ENCODE results near the gene LCOR. TPM values are rescaled to one million over a fixed set of nuclear protein-coding genes. Genes with fewer than 3 reads are reported as not detected.
"Not testable (repeated sequence)": the region's sequence is repeated elsewhere in the genome, so short reads cannot be mapped to it uniquely, and the experiment has no call there.

The LCOR gene
- total RNA-seq, 1 donor from 2014 or later: 29.4 TPM

GRCh38 chr10:96797485-96797884 is 34.6 kb upstream of the LCOR start:
- DNase-seq (ENCODE audit: low spot score): no peak
- H3K4me1 Mint-ChIP-seq (ENCODE audit: low read depth): peaks cover 4% of the 10 kb centered on the region
- no peak for TF ChIP-seq CTCF (IDR thresholded peaks at IDR 0.05)
- H3K27ac Mint-ChIP-seq (ENCODE audit: unreplicated experiment): no peak overlapping the region
- H3K9me3 Mint-ChIP-seq (ENCODE audit: low read depth): no peaks in the 10 kb centered on the region
- peaks cover 6% of the 10 kb centered on the region for H3K27me3 Mint-ChIP-seq (ENCODE audit: low read depth)
- no peaks in the 10 kb centered on the region for H3K36me3 Mint-ChIP-seq (ENCODE audit: low read depth)
- no peak overlapping the region for H3K4me3 Mint-ChIP-seq (ENCODE audit: unreplicated experiment)

- H3K4me3 Mint-ChIP-seq (ENCODE audit: unreplicated experiment): no peak overlapping the region
- peaks cover 7% of the 10 kb centered on the region for H3K9me3 Mint-ChIP-seq (ENCODE audit: low read depth)
- H3K36me3 Mint-ChIP-seq (ENCODE audit: low read depth): no peaks in the 10 kb centered on the region
- no peaks in the 10 kb centered on the region for H3K4me1 Mint-ChIP-seq (ENCODE audit: low read depth)
- no peak overlapping the region for H3K27ac Mint-ChIP-seq (ENCODE audit: unreplicated experiment)
- no peak for DNase-seq (ENCODE audit: low spot score)
- TF ChIP-seq CTCF (IDR thresholded peaks at IDR 0.05): no peak
- peaks cover 6% of the 10 kb centered on the region for H3K27me3 Mint-ChIP-seq (ENCODE audit: low read depth)
Measured at GRCh38 chr10:96803288-96803664, 28.8 kb upstream of the LCOR start.

- Mint-ChIP-seq H3K27ac (ENCODE audit: unreplicated experiment) (no peak overlapping the region), H3K27me3 (ENCODE audit: low read depth) (peaks cover 11% of the 10 kb centered on the region), H3K36me3 (ENCODE audit: low read depth) (peaks cover 2% of the 10 kb centered on the region), H3K9me3 (ENCODE audit: low read depth) (no peaks in the 10 kb centered on the region), H3K4me1 (ENCODE audit: low read depth) (no peaks in the 10 kb centered on the region), H3K4me3 (ENCODE audit: unreplicated experiment) (no peak overlapping the region)
- no peak for TF ChIP-seq CTCF (IDR thresholded peaks at IDR 0.05)
- no peak for DNase-seq (ENCODE audit: low spot score)
Measured at GRCh38 chr10:96814264-96814663, 17.8 kb upstream of the LCOR start.

- H3K27me3 Mint-ChIP-seq (ENCODE audit: low read depth); H3K36me3 Mint-ChIP-seq (ENCODE audit: low read depth); H3K4me3 Mint-ChIP-seq (ENCODE audit: unreplicated experiment); H3K4me1 Mint-ChIP-seq (ENCODE audit: low read depth); H3K9me3 Mint-ChIP-seq (ENCODE audit: low read depth); H3K27ac Mint-ChIP-seq (ENCODE audit: unreplicated experiment); DNase-seq (ENCODE audit: low spot score): not testable (repeated sequence)
Measured at GRCh38 chr10:96818971-96819370, 13.1 kb upstream of the LCOR start.

- no peak overlapping the region for H3K4me3 Mint-ChIP-seq (ENCODE audit: unreplicated experiment)
- no peaks in the 10 kb centered on the region for H3K36me3 Mint-ChIP-seq (ENCODE audit: low read depth)
- H3K27me3 Mint-ChIP-seq (ENCODE audit: low read depth): no peaks in the 10 kb centered on the region
- no peaks in the 10 kb centered on the region for H3K9me3 Mint-ChIP-seq (ENCODE audit: low read depth)
- H3K4me1 Mint-ChIP-seq (ENCODE audit: low read depth): no peaks in the 10 kb centered on the region
- TF ChIP-seq CTCF (IDR thresholded peaks at IDR 0.05): no peak
- no peak overlapping the region for H3K27ac Mint-ChIP-seq (ENCODE audit: unreplicated experiment)
- no peak for DNase-seq (ENCODE audit: low spot score)
Measured at GRCh38 chr10:96820765-96821164, 11.3 kb upstream of the LCOR start.

- no peak for DNase-seq (ENCODE audit: low spot score)
Measured at GRCh38 chr10:96826438-96826837, 5.7 kb upstream of the LCOR start.

More at GRCh38 chr10:96826438-96826837, 5.7 kb upstream of the LCOR start:
- Mint-ChIP-seq H3K36me3 (ENCODE audit: low read depth) (no peaks in the 10 kb centered on the region), H3K27ac (ENCODE audit: unreplicated experiment) (no peak overlapping the region), H3K4me3 (ENCODE audit: unreplicated experiment) (no peak overlapping the region), H3K27me3 (ENCODE audit: low read depth) (no peaks in the 10 kb centered on the region), H3K9me3 (ENCODE audit: low read depth) (no peaks in the 10 kb centered on the region), H3K4me1 (ENCODE audit: low read depth) (peaks cover 10% of the 10 kb centered on the region)
- TF ChIP-seq CTCF (IDR thresholded peaks at IDR 0.05): no peak
